HG02840 (cell line): ENCODE data around the gene MRPS11.
"Not testable (repeated sequence)": the region's sequence is repeated elsewhere in the genome, so short reads cannot be mapped to it uniquely, and the experiment has no call there.

Experiments
- ATAC-seq: cut with Tn5 transposase; IDR thresholded peaks from one replicate; pipeline ENCODE4 v1.9.1; 2021; ENCODE audit warnings: mild to moderate bottlenecking, moderate library complexity, moderate number of reproducible peaks; ENCODE audit not compliant: unreplicated experiment, low FRiP score

MRPS11 gene

GRCh38 chr15:88487796-88488523, 20.5 kb downstream of the MRPS11 start:
- no peak for ATAC-seq

- no peak for ATAC-seq
These were observed 21.8 kb downstream of the MRPS11 start for GRCh38 chr15:88489321-88489720.

- ATAC-seq: no peak
These were observed 22.5 kb downstream of the MRPS11 start for GRCh38 chr15:88490036-88490435.

- no peak for ATAC-seq
These were observed 23.6 kb downstream of the MRPS11 start for GRCh38 chr15:88491158-88491557.

- no peak for ATAC-seq
These were observed 26.3 kb downstream of the MRPS11 start for GRCh38 chr15:88493844-88494243.

GRCh38 chr15:88497109-88497765, 29.7 kb downstream of the MRPS11 start:
- ATAC-seq: no peak

GRCh38 chr15:88498996-88499395, 31.5 kb downstream of the MRPS11 start:
- no peak for ATAC-seq

GRCh38 chr15:88504445-88504844, 36.9 kb downstream of the MRPS11 start:
- ATAC-seq: no peak

- no peak for ATAC-seq
These were observed 38.2 kb downstream of the MRPS11 start for GRCh38 chr15:88505721-88506120.

- ATAC-seq: no peak
These were observed 39.1 kb downstream of the MRPS11 start for GRCh38 chr15:88506628-88507027.

- ATAC-seq: no peak
These were observed 41.8 kb downstream of the MRPS11 start for GRCh38 chr15:88509321-88509720.

GRCh38 chr15:88509964-88510363, 42.5 kb downstream of the MRPS11 start:
- ATAC-seq: no peak

- ATAC-seq: no peak
These were observed 43.7 kb downstream of the MRPS11 start for GRCh38 chr15:88511161-88511560.

GRCh38 chr15:88512078-88512477, 44.6 kb downstream of the MRPS11 start:
- ATAC-seq: no peak

GRCh38 chr15:88512601-88513000, 45.1 kb downstream of the MRPS11 start:
- ATAC-seq: no peak

GRCh38 chr15:88513195-88513594, 45.7 kb downstream of the MRPS11 start:
- ATAC-seq: no peak

GRCh38 chr15:88518903-88519302, 51.4 kb downstream of the MRPS11 start:
- ATAC-seq: no peak

- ATAC-seq: not testable (repeated sequence)
These were observed 56.6 kb downstream of the MRPS11 start for GRCh38 chr15:88524094-88524493.

GRCh38 chr15:88525418-88525817, 57.9 kb downstream of the MRPS11 start:
- ATAC-seq: no peak

GRCh38 chr15:88526247-88526879, 58.9 kb downstream of the MRPS11 start:
- no peak for ATAC-seq

- no peak for ATAC-seq
These were observed 61.6 kb downstream of the MRPS11 start for GRCh38 chr15:88529021-88529630.
